Activated gamma-delta T cell treated with anti-CD3 and anti-CD28 coated beads, Interleukin-2, amount 50 U/mL, for 16 hours (primary cell): Measurements from ENCODE around the gene TGFA.

Source experiments
- DNase-seq: peaks from one replicate; pipeline ENCODE4 v3.0.0-alpha.2; 2020; ENCODE audit warnings: low read depth

TGFA gene

DNA sequence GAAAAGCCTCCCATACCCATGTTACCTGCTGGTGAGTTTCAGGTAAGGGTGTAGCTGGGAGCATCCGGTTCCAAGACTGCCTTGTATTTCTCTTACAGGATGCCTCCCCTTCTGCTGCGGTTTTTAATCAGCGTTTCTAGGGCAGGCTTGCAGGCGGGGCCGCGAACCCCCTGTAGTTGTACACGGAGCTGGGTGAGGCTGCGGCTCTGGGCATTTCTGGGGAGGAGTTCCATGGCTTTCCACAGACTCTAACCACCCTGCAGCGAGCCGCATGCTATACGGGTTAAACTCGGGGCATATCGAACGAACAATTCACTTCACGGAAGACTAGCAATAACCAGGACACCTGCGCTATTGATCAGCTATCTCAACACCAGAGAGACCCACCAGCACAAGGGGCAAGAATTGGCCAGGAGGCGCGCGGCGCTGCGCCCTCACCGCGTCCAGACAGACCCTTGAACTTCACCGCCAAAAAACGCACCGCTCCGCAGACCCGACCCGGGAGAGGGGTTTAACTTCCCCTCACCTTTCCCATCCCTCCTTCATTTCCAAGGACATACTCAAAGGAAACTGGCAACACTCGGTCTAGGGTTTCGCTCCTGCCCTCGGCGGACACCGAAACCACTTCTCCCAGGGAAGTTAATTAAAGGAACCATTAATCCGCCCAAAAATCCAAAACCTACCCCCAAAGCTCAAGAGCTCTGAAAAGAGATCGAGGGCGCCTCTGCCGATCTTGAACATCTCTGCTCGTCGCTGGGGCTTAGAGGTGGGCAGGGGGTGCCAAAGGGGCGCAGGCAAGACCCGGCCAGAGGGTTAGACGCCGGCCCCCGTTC lies 909 bp downstream of the TGFA start:
- no peak for DNase-seq

DNA sequence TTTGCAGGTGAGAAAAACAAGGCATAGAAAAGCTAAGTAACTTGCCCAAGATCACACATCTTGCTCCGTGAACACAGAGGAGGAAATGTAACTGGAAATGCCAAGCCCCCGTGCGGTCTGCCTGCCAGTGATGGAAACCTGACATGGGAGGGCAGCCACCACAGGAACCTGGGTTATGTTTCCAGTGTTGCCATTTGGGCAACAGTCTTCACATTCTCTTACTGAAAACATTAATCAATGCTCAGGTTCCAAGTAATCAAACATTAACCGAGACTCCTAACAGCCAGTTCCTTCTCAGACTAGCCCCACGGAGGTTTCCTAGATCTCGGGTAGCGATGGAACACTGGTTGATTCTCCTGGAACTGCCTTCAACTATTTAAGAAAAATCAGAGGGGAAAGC lies 2.5 kb downstream of the TGFA start:
- DNase-seq: no peak

DNA sequence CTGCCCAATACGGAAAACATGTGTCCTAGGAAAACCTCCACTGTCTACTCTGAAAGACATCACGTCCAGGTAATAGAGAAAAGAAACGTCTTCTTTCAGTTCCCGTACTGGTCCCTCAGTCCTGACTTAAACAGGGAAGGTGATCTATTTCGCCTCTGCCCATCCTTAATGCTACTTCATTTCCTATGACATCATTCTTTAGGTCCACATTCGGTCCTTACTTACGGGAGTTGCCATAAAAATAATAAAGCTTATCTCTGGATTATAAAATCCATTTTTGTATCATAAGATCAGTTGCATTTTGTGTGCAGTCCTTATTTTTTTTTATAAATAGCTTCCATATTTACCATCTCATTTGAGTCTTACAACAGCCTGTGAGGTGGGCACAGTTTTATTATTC lies 3.7 kb downstream of the TGFA start:
- DNase-seq: no peak

DNA sequence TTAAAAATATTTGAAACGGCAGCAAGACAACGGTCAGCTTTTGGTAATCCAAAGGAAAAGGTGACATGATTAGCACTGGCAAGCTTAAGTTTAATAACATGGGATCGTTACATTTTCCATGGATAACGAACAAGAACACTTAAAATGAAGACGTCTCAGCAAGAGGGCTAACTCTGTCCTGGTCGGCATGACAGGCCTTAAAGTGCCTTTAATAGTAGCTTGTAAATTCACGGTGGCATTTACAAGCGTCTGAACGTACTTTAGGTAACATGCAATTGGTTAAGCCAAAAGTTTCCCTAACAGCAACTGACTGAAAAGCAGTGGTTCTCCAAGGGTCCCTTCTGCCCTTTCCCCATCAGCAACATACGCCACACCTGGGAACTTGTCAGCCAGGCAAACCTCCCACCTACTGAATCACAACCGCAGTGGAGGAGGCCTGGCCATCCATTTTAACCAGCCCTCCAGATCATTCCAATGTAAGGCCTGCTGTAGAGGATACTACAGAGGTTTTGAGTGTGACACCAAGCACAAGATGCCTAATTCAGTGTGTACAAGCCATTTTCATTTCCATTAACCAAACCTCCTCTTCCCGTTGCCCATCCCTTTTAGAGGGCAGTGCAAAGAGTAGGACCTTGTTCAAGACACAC lies 4.4 kb downstream of the TGFA start:
- no peak for DNase-seq

DNA sequence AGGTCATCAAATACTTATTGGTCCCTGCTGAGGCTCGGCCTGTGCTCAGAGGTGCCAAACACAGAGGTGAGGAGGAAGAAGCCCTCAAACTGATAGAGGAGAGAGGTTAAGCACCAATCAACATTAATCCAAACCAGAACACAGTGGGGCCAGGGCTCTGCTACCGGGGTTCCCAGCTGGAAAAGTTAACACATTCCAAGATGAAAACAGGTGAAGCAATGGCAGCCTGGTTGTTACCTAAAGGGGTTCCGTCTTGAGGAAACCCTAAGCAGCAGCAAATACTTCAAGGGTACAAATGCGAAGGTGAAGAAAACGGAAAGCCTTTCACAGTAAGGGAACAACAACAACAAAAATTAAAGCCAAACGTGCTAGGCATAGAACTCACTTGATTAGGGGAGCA lies 5.4 kb downstream of the TGFA start:
- DNase-seq: no peak

DNA sequence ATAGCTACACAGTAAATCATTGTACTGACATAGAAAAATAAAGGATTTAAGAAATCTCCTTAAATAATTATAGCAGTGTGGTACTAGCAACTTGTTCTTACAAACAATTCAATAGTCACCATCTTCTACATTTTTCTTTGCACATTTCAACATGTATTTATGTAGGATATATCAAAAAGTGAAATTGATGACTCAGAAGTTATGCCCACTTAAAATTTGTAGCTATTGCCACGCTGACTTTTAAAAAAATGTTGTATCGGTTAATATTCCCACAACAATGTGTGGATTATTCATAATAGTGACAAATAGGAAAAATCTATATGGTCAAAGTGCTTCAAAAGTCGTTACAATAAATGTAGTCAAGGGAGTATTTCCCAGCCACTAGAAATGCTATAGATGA lies 6.7 kb downstream of the TGFA start:
- no peak for DNase-seq

DNA sequence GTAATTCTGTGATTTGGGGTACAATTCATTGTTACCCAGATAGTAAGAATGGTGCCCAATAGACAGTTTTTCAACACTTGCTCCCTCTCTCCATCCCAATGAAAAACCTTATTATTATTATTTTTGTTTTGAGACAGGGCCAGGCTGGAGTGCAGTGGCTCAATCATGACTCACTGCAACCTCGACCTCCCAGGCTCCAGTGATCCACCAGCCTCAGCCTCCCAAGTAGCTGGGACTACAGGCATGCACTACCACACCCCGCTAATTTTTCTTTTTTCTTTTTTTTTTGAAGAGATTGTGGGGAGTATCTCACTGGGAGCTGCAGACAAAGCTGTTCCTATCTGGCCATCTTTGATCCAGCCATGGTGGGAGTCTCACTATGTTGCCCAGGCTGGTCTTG lies 7.2 kb downstream of the TGFA start:
- DNase-seq: no peak

DNA sequence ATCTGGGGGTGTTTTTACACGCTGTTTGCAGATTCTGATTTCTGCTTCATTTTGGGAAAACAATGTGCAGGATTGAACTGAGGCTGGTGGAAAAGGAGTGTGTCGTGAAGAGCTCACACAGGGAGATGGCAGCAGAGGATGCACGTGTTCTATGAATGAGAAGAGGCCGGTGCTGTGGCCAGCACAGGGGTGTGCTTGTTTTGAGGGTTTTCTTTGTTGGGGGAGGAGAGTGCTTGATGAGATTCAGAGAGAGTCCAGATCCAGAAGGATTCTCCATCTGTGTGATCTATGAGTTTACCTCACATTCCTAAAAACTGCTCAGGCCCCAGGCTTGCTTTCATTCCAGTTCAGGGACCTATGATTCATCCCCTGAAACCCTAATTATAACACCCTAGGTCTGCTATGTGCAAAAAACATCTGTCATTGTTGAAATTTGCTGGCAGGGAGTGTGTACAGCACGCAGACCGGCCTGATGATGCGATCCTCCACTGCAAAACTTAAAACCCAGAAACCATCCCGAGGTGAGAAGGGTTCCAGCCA lies 12.1 kb downstream of the TGFA start:
- DNase-seq: no peak

DNA sequence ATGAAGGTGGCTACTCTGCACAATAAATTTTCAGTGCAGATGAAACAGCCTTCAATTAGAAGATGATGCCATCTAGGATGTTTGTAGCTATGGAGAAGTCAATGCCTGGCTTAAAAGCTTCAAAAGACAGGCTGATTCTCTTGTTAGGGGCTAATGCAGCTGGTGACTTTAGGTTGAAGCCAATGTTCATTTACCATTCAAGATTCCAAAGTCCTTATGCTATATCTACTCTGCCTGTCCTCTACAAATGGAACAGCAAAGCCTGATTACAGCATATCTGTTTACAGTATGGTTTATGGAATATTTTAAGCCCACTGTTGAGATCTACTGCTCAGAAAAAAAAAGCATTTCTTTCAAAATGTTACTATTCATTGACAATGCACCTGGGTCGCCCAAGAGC lies 15.8 kb downstream of the TGFA start:
- DNase-seq: no peak

DNA sequence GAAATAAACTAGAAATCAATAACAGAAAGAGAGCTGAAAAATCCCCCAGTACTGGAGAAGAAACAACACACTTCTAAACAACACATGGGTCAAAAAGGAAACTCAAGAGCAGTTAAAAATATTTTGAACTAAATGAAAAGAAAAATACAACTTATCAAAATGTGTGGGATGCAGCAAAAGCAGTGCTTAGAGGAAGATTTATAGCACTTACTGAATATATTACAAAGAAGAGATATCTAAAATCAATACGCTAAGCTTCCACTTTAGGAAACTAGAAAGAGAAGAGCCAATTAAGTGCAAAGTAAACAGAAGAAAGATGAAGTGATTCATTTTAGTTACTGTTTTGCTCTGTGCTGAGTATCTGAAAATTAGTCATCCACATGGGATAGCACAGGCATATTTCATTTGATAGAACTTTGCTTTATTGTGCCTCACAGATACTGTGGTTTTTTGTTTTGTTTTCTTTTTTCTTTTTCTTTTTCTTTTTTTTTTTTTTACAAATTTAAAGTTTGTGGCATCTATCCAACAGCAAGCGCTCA lies 17.0 kb downstream of the TGFA start:
- no peak for DNase-seq

DNA sequence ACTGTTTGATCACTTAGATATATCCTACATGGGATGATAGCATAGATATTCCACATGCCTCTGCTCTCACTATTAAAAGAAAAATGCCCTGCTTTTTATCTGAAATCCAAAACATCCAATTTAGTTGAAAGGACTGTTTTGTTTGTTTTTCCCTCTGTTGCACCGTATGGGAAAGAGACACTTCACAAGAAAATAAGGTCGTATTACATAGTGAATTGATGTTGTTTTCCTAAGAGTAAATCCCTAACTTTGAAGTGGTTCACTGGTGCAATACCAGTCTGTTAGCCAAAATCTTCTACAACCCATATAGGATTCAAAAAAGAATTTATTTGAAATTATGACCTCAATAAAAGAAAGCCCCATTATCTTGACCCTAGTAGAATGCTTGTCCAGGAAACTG lies 18.1 kb downstream of the TGFA start:
- DNase-seq: no peak

DNA sequence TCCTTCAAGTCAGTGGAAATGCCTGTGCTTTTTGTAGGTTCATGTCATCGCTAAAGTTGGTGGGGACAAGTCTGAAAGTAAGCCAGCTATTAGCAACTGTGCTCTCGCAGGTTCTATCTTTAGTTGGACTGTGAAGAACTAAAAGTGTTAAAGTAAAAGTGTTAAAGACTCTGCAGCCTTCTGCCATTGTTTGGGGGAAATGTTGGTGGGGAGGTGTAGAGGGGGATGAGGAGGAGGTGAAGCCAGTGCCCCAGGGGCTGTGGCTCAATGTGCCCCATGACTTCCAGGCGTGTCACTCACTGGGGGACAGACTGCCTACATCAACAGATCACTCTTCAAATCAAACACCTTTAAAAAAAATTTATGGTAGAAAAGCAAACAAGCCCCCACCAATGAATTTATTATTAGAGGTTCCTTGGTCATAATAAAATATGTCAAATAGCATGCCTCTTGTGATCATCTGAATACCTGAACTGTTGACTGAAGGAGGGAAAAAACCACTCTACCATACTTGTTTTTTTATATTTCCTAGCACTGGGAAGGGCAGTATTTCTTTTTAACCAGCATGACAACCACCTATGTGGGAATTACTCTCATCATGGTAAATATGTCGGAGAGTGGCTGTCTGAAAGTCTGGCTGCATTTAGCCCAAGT lies 19.3 kb downstream of the TGFA start:
- DNase-seq: no peak

DNA sequence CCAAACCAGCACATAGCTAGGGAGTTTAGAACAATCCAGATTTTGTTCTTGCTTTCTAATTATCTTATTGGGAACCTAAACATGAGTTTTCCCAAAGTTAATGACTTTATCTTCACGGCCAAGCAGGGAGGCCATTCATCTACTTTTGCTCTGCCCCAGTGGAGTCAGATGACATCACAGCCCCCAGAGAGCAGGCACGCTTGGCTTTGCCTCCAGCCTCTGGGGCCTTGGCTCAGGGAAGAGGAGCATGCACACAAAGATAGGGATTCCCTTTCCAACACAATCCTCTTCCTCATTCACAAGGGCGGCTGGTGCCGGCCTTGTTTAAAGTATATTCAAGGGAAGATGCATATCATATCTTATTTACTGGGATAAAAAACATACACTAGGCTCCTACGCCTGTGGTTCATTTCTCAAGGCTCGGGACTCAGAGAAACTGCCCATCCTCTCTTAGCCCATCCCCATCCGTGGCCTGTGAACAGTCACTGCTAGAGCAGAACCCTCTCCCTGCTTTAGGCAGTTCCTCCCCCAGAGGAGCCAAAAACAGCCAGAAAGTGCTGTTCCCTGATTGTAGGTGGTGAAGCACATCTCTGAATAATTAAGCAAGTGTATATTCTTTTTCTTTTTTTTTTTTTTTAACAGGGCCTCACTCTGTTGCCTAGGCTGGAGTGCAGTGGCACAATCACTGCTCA lies 21.2 kb downstream of the TGFA start:
- no peak for DNase-seq

DNA sequence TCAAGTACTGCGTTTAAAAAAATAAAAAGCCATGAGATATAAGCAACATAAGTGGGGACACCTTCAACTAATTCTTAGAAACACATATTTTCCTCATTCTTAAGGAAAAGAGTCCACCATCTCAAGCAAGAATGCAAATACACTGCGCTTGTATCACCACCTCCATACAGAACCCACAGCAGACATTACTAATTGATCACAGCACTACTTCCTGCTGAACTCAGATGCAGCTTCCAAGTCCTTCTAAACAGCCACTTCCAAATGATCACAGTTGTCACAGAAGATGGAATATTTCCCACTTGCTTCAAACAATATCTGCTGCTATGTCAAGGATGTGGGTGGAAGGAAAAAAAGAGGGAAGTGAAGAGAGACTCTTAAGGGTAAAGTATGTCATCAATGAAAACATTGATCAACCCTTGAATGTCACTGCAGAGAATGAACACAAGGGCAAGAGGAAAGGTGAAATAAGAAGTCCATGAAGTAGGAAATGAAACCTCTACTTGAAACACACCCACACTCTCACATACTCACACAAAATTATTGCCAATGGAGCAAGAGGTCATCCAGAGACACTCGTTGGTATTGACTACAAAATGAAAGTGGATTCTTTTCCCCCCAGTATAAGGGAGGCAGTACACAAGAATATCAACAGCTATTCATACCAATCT lies 22.1 kb downstream of the TGFA start:
- no peak for DNase-seq

DNA sequence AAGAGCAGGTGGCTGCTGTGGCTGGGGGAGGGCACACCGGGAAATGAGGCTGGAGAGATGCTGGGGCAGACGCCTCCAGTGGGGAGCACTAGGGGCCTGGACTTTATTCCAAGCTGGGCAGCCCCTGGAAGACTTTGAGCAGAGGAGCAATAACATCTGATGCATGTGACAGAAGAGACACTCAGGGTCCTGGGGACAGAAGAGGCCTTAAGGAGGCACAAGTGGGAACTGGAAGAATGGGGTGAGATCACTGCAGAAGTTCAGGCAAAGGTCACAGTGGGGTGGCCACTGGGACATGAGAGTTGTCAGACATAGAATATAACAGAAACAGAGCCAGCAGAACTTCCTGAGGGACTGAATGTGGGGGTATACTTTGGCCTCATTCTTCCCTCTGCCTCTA lies 24.0 kb downstream of the TGFA start:
- DNase-seq: no peak

DNA sequence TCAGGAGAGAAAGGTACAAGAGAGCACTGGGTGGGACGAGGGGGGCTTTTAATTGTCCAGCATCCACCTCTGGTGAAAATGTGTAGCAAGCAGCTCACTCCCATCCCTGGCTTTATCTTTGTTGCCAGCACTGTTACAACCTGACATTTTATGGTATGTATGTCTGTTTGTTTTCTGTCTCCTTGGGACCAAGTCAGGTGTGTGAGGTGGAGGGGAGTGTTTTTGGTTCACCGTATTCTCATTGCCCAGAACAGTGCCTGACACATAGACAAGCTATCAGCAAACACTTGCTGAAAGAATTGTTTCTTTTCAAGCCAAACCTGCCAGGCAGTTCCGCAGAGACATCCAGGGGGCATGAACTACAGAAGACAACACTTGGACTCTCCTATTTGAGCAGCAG lies 24.7 kb downstream of the TGFA start:
- no peak for DNase-seq

DNA sequence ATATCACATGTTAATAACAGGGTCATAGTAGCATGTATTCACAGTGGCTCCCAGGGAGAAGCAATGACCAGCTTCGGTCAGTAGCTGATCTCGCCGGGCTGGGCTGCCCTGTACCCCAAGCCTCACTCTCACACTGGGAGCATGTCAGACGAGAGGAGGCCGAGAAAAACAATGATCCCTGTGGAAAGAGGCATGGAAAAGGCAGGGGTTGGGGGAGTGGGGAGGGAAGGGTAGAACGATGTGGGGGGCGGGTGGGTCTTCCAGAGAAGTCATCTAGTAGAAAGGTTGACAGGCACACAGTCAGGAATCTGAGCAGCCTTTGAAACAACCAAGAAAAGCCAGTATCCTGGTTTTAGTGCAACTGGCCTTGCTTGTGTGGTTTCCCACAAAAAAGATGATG lies 25.4 kb downstream of the TGFA start:
- DNase-seq: no peak

DNA sequence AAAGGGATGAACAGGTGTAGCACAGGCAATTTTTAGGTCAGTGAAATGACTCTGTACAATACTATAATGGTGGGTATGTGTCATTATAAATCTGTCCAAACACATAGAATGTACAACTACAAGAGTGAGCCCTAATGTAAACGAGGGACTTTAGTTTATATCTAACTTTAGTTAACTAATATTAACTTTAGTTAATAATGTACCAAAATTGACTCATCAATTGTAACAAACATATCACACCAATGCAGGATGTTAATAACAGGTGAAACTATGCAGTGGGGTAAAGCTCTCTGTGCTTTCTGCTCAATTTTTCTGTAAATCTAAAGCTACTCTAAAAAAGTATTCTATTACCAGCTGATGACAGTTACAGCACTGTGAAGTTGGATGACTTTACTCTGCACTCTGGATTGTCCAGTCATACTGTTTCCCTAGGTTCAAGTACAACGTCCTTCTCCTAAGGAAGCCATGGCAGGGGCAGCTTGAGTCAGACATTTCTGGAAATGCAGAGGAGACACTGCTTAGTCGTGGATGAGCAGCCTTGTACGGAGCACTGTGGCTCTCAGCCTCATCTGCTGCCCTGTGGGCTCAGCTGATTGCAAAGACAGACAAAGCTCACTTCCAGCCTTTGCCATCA lies 26.1 kb downstream of the TGFA start:
- DNase-seq: no peak

DNA sequence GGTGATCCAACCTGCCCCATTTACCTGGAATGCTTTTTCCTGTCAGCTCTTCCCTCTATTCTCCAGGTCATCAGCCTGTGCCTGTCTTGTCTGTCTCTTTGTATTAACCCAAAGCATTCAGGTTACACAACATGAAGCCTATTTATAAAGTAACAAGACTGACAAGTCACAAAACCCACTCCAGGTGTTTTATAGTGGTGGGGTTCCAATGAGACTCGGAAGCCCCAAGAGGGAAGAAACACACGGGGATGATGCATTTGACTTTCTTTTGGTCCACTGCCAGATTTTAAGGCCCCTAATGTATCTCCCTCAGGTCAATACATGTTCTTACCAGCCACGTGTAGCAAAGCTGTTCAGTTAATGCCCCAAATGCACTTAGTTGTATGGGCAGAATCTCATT lies 27.5 kb downstream of the TGFA start:
- no peak for DNase-seq

DNA sequence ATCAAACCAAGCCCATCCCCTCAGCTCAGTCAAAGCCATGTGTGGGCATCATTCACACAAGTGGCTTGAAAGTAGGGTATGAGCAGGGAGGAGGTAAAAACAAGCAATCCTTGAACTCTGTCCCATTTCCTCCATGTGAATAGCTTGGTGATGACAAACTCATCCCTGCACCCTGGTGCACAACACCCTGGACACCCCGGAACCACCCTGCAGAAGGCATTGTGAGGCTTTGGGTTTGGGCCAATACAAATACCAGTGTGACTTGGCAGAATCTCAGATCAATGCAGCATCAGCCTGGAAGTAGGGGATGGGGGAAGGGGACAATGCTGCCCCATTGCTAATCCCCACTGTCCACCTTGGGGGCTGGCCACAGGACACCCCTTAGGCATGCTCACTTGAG lies 28.6 kb downstream of the TGFA start:
- no peak for DNase-seq
